C4-2B (cell line): ENCODE results near the gene CDKAL1.

Source experiments
- CTCF ChIP-seq: fragments of 450-650 bp; conservative IDR thresholded peaks from 2 replicates; pipeline ENCODE4 v1.5.1; 2017; ENCODE audit warnings: mild to moderate bottlenecking
- ZFX ChIP-seq: fragments of 450-650 bp; IDR thresholded peaks from 2 replicates; pipeline ENCODE4 v1.6.1; 2017

- no peak for TF ChIP-seq CTCF
- TF ChIP-seq ZFX = no peak
Observed at GRCh38 chr6:20769631-20770030, 235.4 kb downstream of the CDKAL1 start.
